NOMO-1 (cell line): ENCODE measurements around the gene DCAKD.

ENCODE experiments used
- DNase-seq, 2 experiments: peaks; one replicate each; lab custom pipeline; 2025; ENCODE audit not compliant: unreplicated experiment in 2 of 2; lab: John Stamatoyannopoulos, UW

Gene DCAKD

DNA sequence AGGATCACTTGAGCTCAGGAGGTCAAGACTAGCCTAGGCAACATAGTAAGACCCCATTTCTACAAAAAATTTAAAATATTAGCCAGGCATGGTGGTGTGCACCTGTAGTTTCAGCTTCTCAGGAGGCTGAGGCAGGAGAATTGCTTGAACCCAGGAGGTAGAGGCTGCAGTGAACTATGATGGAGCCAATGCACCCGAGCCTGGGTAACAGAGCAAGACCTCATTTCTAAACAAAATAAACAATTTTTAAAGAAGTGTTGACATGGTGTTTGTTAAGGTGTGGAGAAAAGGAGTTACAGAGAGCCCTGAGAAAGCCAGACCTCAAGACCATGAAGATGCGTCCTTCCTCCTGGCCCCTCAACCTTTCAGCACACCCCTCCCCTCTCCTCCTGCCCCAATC is 45.7 kb downstream of the DCAKD start:
- DNase-seq, result no peak

- DNase-seq, result no peak
These were observed 47.0 kb downstream of the DCAKD start for GRCh38 chr17:45004388-45004787.

- no peak for DNase-seq
These were observed 47.6 kb downstream of the DCAKD start for GRCh38 chr17:45003877-45004276.

GRCh38 chr17:45001310-45001709 is 50.1 kb downstream of the DCAKD start:
- DNase-seq, result no peak

DNA sequence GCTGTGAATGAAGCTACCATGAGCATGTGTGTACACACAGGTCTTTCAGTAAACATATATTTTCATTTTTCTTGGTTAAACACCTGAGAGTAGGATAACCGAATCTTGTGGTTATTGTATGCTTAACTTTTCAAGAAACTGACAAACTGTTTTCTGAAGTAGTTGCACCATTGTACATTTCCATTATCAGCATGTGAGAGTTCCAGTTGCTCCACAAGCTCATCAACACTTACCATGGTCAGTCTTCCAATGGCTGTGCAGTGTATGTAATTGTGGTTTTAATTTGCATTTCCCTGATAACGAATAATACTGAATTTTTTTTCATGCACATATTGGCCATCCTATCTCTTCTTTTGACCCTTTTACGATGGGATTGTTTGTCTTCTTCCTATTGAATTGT is 52.0 kb downstream of the DCAKD start:
- no peak for DNase-seq

GRCh38 chr17:44998646-44999045 is 52.8 kb downstream of the DCAKD start:
- DNase-seq, result no peak

GRCh38 chr17:44997733-44998520 is 53.5 kb downstream of the DCAKD start:
- DNase-seq, result no peak

DNA sequence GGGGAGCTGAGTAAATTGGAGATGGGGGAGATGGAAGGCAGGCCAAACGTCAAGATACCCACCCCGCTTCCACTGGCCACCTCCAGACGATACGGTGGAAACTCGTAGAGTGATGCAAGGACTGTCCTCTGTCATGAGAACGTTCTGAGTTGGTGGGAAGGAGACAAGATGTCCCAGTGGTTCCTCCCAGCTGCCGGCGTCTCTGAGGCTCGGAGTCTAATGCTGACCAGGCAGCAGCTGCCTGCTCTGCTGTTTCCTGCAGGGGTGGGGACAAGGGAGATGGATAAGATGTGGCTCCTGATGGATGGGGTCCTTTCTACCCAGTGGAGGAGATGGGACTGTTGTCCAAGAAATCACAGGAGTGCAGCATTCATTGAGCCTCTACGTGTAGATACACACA is 55.1 kb downstream of the DCAKD start:
- no peak for DNase-seq

- DNase-seq, result no peak
These were observed 55.9 kb downstream of the DCAKD start for GRCh38 chr17:44995436-44996001.

- no peak for DNase-seq
These were observed 59.0 kb downstream of the DCAKD start for GRCh38 chr17:44992242-44992939.

DNA sequence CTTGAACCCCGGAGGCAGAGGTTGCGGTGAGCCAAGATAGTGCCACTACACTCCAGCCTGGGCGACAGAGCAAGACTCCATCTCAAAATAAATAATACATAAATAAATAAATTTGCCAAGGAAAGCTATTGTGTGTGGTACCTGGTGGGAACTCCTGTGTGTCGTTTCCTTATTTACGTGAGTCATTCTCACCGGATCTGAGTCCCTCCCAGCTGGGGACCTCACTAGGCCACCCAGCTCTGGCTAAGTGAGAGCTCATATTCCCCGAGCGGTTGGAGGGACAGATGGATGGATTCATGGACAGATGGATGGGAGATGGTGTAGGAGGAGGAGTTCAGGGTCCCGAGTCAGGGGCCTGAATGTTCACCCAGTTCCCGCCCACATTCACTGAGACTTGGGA is 60.4 kb downstream of the DCAKD start:
- no peak for DNase-seq

DNA sequence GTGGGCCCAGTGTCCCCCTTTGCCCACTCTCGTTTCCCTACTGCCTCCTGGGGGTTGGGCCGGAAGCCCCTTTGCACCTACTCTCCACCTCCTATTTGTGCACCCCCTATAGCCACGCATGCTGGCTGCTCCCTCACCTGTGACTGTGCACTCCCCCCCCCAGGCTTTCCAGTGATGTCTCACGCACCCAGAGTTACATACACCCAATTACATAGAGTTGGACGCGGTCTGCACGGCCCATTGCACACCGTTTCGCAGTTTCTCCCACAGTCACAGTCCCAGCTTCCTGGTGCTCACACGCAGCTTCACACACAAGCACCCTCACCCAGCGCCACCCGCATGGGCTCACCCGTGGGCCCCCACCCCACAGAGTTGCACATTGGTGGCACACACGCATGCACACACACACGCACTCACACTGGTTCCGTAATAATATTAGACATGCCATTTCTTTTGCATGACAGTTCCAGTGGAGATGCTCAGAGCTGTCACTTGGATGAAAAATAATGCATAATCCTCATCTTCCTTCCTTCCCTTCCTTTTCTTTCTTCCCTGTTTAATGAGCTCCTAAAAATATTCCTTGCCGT is 61.8 kb downstream of the DCAKD start:
- DNase-seq, result no peak

GRCh38 chr17:44988044-44988942 is 63.1 kb downstream of the DCAKD start:
- no peak for DNase-seq

GRCh38 chr17:44983563-44983962 is 67.9 kb downstream of the DCAKD start:
- DNase-seq, result no peak

DNA sequence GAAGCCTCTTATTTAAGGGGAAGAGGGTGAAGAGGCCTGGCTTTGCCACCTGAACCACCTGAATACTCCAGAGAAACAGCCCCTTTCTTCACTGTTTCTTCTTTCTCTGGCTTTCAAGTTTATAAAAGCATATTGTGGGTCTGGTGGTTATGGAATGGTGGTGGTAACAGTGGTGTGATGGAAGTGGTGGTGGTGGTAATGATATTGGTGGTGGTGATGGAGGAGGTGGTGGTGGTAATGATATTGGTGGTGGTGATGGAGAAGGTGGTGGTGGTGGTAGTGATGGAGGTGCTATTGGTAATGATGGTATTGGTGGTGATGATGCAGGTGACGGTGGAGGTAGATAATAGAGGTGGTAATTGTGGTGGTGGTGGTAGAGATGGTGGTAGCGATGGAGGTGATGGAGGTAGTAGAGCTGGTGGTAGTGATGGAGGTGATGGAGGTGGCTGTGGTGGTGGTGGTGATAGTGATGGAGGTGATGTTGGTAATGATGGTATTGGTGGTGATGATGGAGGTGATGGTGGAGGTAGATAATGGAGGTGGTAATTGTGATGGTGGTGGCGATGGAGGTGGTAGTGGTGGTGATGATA is 69.2 kb downstream of the DCAKD start:
- DNase-seq, result no peak

DNA sequence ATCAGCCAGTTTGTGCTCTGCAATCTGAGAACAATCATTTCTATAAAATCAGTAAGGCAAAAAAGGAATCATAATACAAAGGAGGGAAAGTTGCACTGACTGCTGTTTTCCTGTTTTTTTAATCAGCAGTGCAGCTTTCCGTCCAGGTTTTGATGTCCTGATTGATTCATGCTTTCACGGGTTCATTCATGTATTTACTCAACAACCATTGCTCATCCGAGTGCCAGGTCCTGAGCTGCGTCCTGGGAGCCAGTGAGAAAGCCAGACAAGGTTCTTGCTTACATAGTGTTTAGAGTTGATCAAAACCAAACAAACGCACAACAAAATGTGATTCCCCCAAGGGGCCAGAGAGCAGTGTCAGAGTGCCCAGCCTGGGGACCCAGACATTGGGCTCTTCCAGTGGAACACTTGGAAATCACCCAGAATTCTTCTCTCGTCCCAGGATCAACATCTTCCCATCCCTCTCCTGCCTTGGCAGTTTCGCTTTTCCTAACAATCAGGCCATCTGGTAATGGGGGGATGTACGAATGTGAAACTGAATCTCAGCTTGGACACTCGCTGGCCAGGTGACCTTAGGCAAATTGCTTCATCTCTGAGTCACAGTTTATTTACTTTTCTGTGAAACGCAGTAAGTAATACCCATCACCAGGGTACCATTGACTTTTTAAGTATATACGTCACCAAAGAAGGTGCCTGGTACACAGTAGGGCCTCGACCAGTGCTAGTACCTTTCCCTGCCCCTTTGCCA is 70.0 kb downstream of the DCAKD start:
- no peak for DNase-seq

GRCh38 chr17:44979426-44979995 is 71.9 kb downstream of the DCAKD start:
- DNase-seq, result no peak

- DNase-seq, result no peak
These were observed 72.6 kb downstream of the DCAKD start for GRCh38 chr17:44978807-44979206.

- DNase-seq, result no peak
These were observed 73.5 kb downstream of the DCAKD start for GRCh38 chr17:44977814-44978550.
